Measurements from ENCODE around the gene SPOCK1. TPM values are rescaled to one million over a fixed set of nuclear protein-coding genes. Genes with fewer than 3 reads are reported as not detected.

The SPOCK1 gene
- total and polyA plus RNA-seq, 8 donors = 0.46 to 15.6 (median 9.2) TPM

GRCh38 chr5:137022725-137023124 lies 476.4 kb downstream of the SPOCK1 start:
- H3K4me3 ChIP-seq = no peak overlapping the region
- TF ChIP-seq POLR2AphosphoS5 (IDR thresholded peaks at IDR 0.05) (no peak), CTCF (IDR thresholded peaks at IDR 0.05) (no peak), POLR2A (IDR thresholded peaks at IDR 0.05) (no peak), EP300 (IDR thresholded peaks at IDR 0.05) (no peak)

GRCh38 chr5:137022043-137022442 lies 477.1 kb downstream of the SPOCK1 start:
- Histone ChIP-seq H3K27me3 (no peaks in the 10 kb centered on the region), H3K4me1 (no peaks in the 10 kb centered on the region), H3K36me3 (no peaks in the 10 kb centered on the region), H3K9me3 (no peaks in the 10 kb centered on the region), H3K27ac (no peak overlapping the region), H3K4me3 (no peak overlapping the region)
- TF ChIP-seq CTCF (IDR thresholded peaks at IDR 0.05) (no peak), EP300 (IDR thresholded peaks at IDR 0.05) (no peak), POLR2AphosphoS5 (IDR thresholded peaks at IDR 0.05) (no peak), POLR2A (IDR thresholded peaks at IDR 0.05) (no peak)
- WGBS, 5 donors = 58 to 81% (median 75%) methylated on average over 3 of the region's 3 CpGs
- DNase-seq = no peak
- intact Hi-C loops (cut with DNase I; ENCODE audit: low total_unique reads) = no loop called here

More at GRCh38 chr5:137022725-137023124, 476.4 kb downstream of the SPOCK1 start:
- WGBS, 5 donors = 35 to 43% (median 36%) methylated on average over 2 of the region's 2 CpGs
- DNase-seq = no peak
- intact Hi-C loops (cut with DNase I; ENCODE audit: low total_unique reads) = no loop called here
- Histone ChIP-seq H3K36me3 (no peaks in the 10 kb centered on the region), H3K27me3 (no peaks in the 10 kb centered on the region), H3K27ac (no peak overlapping the region), H3K9me3 (no peaks in the 10 kb centered on the region), H3K4me1 (no peaks in the 10 kb centered on the region)

GRCh38 chr5:137019229-137019628 lies 479.9 kb downstream of the SPOCK1 start:
- 74 to 81% (median 77%) methylated on average over 3 of the region's 3 CpGs for WGBS, 5 donors
- TF ChIP-seq POLR2AphosphoS5 (IDR thresholded peaks at IDR 0.05) (no peak), POLR2A (IDR thresholded peaks at IDR 0.05) (no peak), CTCF (IDR thresholded peaks at IDR 0.05) (no peak), EP300 (IDR thresholded peaks at IDR 0.05) (no peak)
- intact Hi-C loops (cut with DNase I; ENCODE audit: low total_unique reads) = no loop called here
- no peak for DNase-seq
- H3K36me3 ChIP-seq = no peaks in the 10 kb centered on the region
- H3K4me3 ChIP-seq = no peak overlapping the region
- no peaks in the 10 kb centered on the region for H3K9me3 ChIP-seq
- no peak overlapping the region for H3K27ac ChIP-seq
- H3K27me3 ChIP-seq = peaks cover 0 to 8% (median 0%) of the 10 kb centered on the region in 3 donors
- H3K4me1 ChIP-seq = no peaks in the 10 kb centered on the region

GRCh38 chr5:137016783-137017324 lies 482.3 kb downstream of the SPOCK1 start:
- TF ChIP-seq POLR2A (IDR thresholded peaks at IDR 0.05) (no peak), EP300 (IDR thresholded peaks at IDR 0.05) (no peak), CTCF (IDR thresholded peaks at IDR 0.05) (no peak), POLR2AphosphoS5 (IDR thresholded peaks at IDR 0.05) (no peak)
- Histone ChIP-seq H3K27me3 (peaks cover 0 to 8% (median 0%) of the 10 kb centered on the region in 3 donors), H3K9me3 (no peaks in the 10 kb centered on the region), H3K36me3 (no peaks in the 10 kb centered on the region), H3K4me1 (peaks cover 0 to 4% (median 0%) of the 10 kb centered on the region in 4 donors), H3K4me3 (no peak overlapping the region), H3K27ac (no peak overlapping the region)
- WGBS, 5 donors = 26 to 47% (median 40%) methylated on average over 5 of the region's 5 CpGs
- DNase-seq = no peak
- intact Hi-C loops (cut with DNase I; ENCODE audit: low total_unique reads) = no loop called here

All from stomach (tissue), 9 donors.